HuH-7.5 (cell line): ENCODE data around the gene PLA2G1B.

Source experiments
- DNase-seq: peaks from one replicate; pipeline ENCODE4 v3.0.0; 2011; ENCODE audit warnings: low spot score

The PLA2G1B gene

GRCh38 chr12:120324841-120325417 is 2.6 kb downstream of the PLA2G1B start:
- DNase-seq, result no peak

- no peak for DNase-seq
Measured at GRCh38 chr12:120323772-120324171, 3.8 kb downstream of the PLA2G1B start.

GRCh38 chr12:120321382-120322202 is 6.0 kb downstream of the PLA2G1B start:
- DNase-seq, result no peak

GRCh38 chr12:120317224-120318105 is 10.1 kb downstream of the PLA2G1B start:
- peak; percentile 90 for DNase-seq

GRCh38 chr12:120316798-120317223 is 10.8 kb downstream of the PLA2G1B start:
- DNase-seq, result no peak

- DNase-seq, result no peak
Measured at GRCh38 chr12:120314220-120314619, 13.4 kb downstream of the PLA2G1B start.

GRCh38 chr12:120301962-120302815 is 25.4 kb downstream of the PLA2G1B start, which contains the start of gene SIRT4:
Gene SIRT4, plus strand, starts transcription at chr12:120302321. Its CDS starts 1,241 bp downstream, at chr12:120303562.
- peak; percentile 77 for DNase-seq

GRCh38 chr12:120292661-120293531 is 34.7 kb downstream of the PLA2G1B start, which contains the start of gene RNU4-1:
Gene RNU4-1, minus strand, starts transcription at chr12:120293237.
- no peak for DNase-seq

GRCh38 chr12:120292411-120292660 is 35.2 kb downstream of the PLA2G1B start:
- DNase-seq, result no peak

- DNase-seq, result no peak
Measured at GRCh38 chr12:120290609-120291305, 36.8 kb downstream of the PLA2G1B start.

GRCh38 chr12:120287491-120287890 is 40.1 kb downstream of the PLA2G1B start:
- DNase-seq, result no peak

- no peak for DNase-seq
Measured at GRCh38 chr12:120286768-120287490, 40.6 kb downstream of the PLA2G1B start.

- DNase-seq, result no peak
Measured at GRCh38 chr12:120284381-120284780, 43.2 kb downstream of the PLA2G1B start.

GRCh38 chr12:120283318-120283717 is 44.3 kb downstream of the PLA2G1B start:
- no peak for DNase-seq

- no peak for DNase-seq
Measured at GRCh38 chr12:120278137-120279069, 49.2 kb downstream of the PLA2G1B start.

- DNase-seq, result no peak
Measured at GRCh38 chr12:120276734-120277133, 50.8 kb downstream of the PLA2G1B start.
